H1 (cell line): ENCODE data around the gene VAV2. TPM values are rescaled to one million over a fixed set of nuclear protein-coding genes. Genes with fewer than 3 reads are reported as not detected.

ENCODE experiments used
- CTCF ChIA-PET: fragments of 300-600 bp; sonication (Branson Sonifier 250); formaldehyde crosslinking; loops from one replicate; lab custom pipeline; 2021; ENCODE audit not compliant: partially characterized antibody; lab: Charles Lee
- POLR2A ChIA-PET: fragments of 300-600 bp; sonication (Branson Sonifier 250); formaldehyde crosslinking; loops from one replicate; lab custom pipeline; 2021; ENCODE audit warnings: inconsistent platforms; ENCODE audit not compliant: partially characterized antibody; lab: Charles Lee
- DNase-seq, 2 experiments: peaks; one replicate each; pipeline versions ENCODE4 v3.0.0 to v3.0.0-alpha.2; 2010 to 2022; ENCODE audit warnings: low spot score in 2 of 2, low read depth in 1 of 2, mixed read lengths in 1 of 2
- FAIRE-seq: peaks from 2 replicates; lab custom pipeline; 2011; peaks lifted over from hg19 to GRCh38; lab: Jason Lieb, UNC
- H2AFZ ChIP-seq: 2 replicates; pipeline ENCODE4 v1.8.1; 2012; ENCODE audit warnings: low read length, inconsistent platforms
- H2AK5ac ChIP-seq: 2 replicates; pipeline ENCODE4 v1.6.1; 2013; ENCODE audit warnings: low read depth, low read length
- H2BK120ac ChIP-seq: replicated peaks from 2 replicates; pipeline ENCODE3; 2013; ENCODE audit warnings: low read depth, low read length, inconsistent platforms
- H2BK12ac ChIP-seq: 2 replicates; pipeline ENCODE4 v1.6.1; 2013; ENCODE audit warnings: low read depth, low read length
- H2BK15ac ChIP-seq: 2 replicates; pipeline ENCODE4 v1.6.1; 2013; ENCODE audit warnings: low read length
- H2BK20ac ChIP-seq: 2 replicates; pipeline ENCODE4 v1.6.1; 2013; ENCODE audit warnings: low read length
- H2BK5ac ChIP-seq: 2 replicates; pipeline ENCODE4 v1.6.1; 2013; ENCODE audit warnings: low read depth, low read length
- H3K14ac ChIP-seq: 2 replicates; pipeline ENCODE4 v1.6.1; 2013; ENCODE audit warnings: inconsistent platforms; ENCODE audit not compliant: insufficient read length
- H3K18ac ChIP-seq: 2 replicates; pipeline ENCODE4 v1.6.1; 2013; ENCODE audit warnings: low read length; ENCODE audit errors: extremely low read depth
- H3K23ac ChIP-seq: 2 replicates; pipeline ENCODE4 v1.6.1; 2013; ENCODE audit warnings: inconsistent platforms; ENCODE audit not compliant: insufficient read length
- H3K23me2 ChIP-seq: 2 replicates; pipeline ENCODE4 v1.6.1; 2013; ENCODE audit warnings: low read depth, low read length
- H3K27ac ChIP-seq: 2 replicates; pipeline ENCODE4 v1.6.1; 2011; ENCODE audit warnings: low read depth, low read length, inconsistent platforms
- H3K27me3 ChIP-seq, 4 experiments: replicated peaks in 1 of 4; 1 replicate in 1 of 4; 2 replicates in 3 of 4; pipeline versions ENCODE4 v1.6.1 to v1.8.1; 2011 to 2013; ENCODE audit warnings: low read length in 3 of 4, mild to moderate bottlenecking in 3 of 4, inconsistent platforms in 2 of 4, mixed read lengths in 2 of 4, moderate library complexity in 1 of 4; ENCODE audit not compliant: control insufficient read depth in 3 of 4, insufficient read depth in 3 of 4; ENCODE audit errors: extremely low read depth in 1 of 4
- H3K36me3 ChIP-seq, 4 experiments: 2 replicates each; pipeline versions ENCODE4 v1.6.1 to v1.8.1; 2011 to 2013; ENCODE audit warnings: mild to moderate bottlenecking in 4 of 4, low read length in 3 of 4, moderate library complexity in 2 of 4, control low read depth in 1 of 4, inconsistent platforms in 1 of 4; ENCODE audit not compliant: insufficient read depth in 4 of 4, control insufficient read depth in 2 of 4
- H3K4ac ChIP-seq: replicated peaks from 2 replicates; pipeline ENCODE3; 2013; ENCODE audit warnings: low read length, low read depth, mixed read lengths, inconsistent platforms; ENCODE audit not compliant: insufficient read length
- H3K4me1 ChIP-seq, 4 experiments: replicated peaks in 1 of 4; 1 replicate in 1 of 4; 2 replicates in 3 of 4; pipeline versions ENCODE4 v1.6.1 to v1.8.1; 2011 to 2013; ENCODE audit warnings: low read length in 3 of 4, inconsistent platforms in 2 of 4, mixed read lengths in 1 of 4; ENCODE audit not compliant: insufficient read depth in 4 of 4, control insufficient read depth in 3 of 4
- H3K4me2 ChIP-seq, 2 experiments: 2 replicates each; pipeline versions ENCODE4 v1.6.1 to v1.8.1; 2011 to 2013; ENCODE audit warnings: low read depth in 2 of 2, low read length in 2 of 2, control low read depth in 1 of 2, inconsistent platforms in 1 of 2, mild to moderate bottlenecking in 1 of 2; ENCODE audit not compliant: insufficient read depth in 1 of 2
- H3K4me3 ChIP-seq, 4 experiments: fragments of 200-600, 300-600 bp in 1 of 4; sonication (generic), shearing (Covaris generic), sonication (Bioruptor Twin) in 1 of 4; 2 replicates each; pipeline versions ENCODE4 v1.5.1 to v1.8.1; 2011 to 2016; ENCODE audit warnings: low read length in 4 of 4, low read depth in 3 of 4, control low read depth in 2 of 4, inconsistent platforms in 2 of 4, mild to moderate bottlenecking in 2 of 4, mixed read lengths in 1 of 4, moderate library complexity in 1 of 4; ENCODE audit not compliant: insufficient read depth in 2 of 4; ENCODE audit errors: extremely low read depth in 1 of 4
- H3K56ac ChIP-seq: replicated peaks from 2 replicates; pipeline ENCODE3; 2013; ENCODE audit warnings: low read depth, mild to moderate bottlenecking, mixed read lengths, low read length, inconsistent platforms; ENCODE audit not compliant: insufficient read length
- H3K79me1 ChIP-seq: 2 replicates; pipeline ENCODE4 v1.6.1; 2013; ENCODE audit warnings: low read depth, low read length, control low read depth
- H3K79me2 ChIP-seq, 2 experiments: 2 replicates each; pipeline versions ENCODE4 v1.6.1 to v1.8.1; 2012 to 2013; ENCODE audit warnings: low read length in 2 of 2, mild to moderate bottlenecking in 2 of 2, inconsistent platforms in 1 of 2; ENCODE audit not compliant: insufficient read depth in 2 of 2, control insufficient read depth in 1 of 2
- H3K9ac ChIP-seq, 4 experiments: replicated peaks in 1 of 4; 1 replicate in 1 of 4; 2 replicates in 3 of 4; pipeline versions ENCODE4 v1.6.1 to v1.8.1; 2011 to 2013; ENCODE audit warnings: low read depth in 3 of 4, low read length in 3 of 4, control low read depth in 2 of 4, mild to moderate bottlenecking in 2 of 4, moderate library complexity in 2 of 4, inconsistent platforms in 1 of 4; ENCODE audit errors: extremely low read depth in 1 of 4
- H3K9me3 ChIP-seq, 2 experiments: 2 replicates each; pipeline versions ENCODE4 v1.6.1 to v1.8.1; 2012 to 2013; ENCODE audit warnings: mild to moderate bottlenecking in 2 of 2, moderate library complexity in 2 of 2, control low read depth in 1 of 2, inconsistent platforms in 1 of 2, low read depth in 1 of 2, low read length in 1 of 2, mixed read lengths in 1 of 2; ENCODE audit not compliant: insufficient read depth in 2 of 2
- H4K20me1 ChIP-seq, 2 experiments: replicated peaks in 1 of 2; 2 replicates each; pipeline versions ENCODE3 to v1.8.1; 2011 to 2013; ENCODE audit warnings: inconsistent platforms in 2 of 2, low read length in 2 of 2, mild to moderate bottlenecking in 1 of 2; ENCODE audit not compliant: insufficient read depth in 2 of 2, control insufficient read depth in 1 of 2
- H4K5ac ChIP-seq: 2 replicates; pipeline ENCODE4 v1.6.1; 2013; ENCODE audit warnings: low read length, low read depth, mixed read lengths, inconsistent platforms; ENCODE audit not compliant: insufficient read length
- H4K8ac ChIP-seq: 2 replicates; pipeline ENCODE4 v1.8.0; 2013; ENCODE audit warnings: mild to moderate bottlenecking, moderate library complexity, low read length, inconsistent platforms; ENCODE audit not compliant: insufficient read depth; ENCODE audit errors: extremely low read depth
- H4K91ac ChIP-seq: replicated peaks from 2 replicates; pipeline ENCODE3; 2013; ENCODE audit warnings: low read length, mixed read lengths, inconsistent platforms; ENCODE audit not compliant: insufficient read length
- ATF3 ChIP-seq: IDR thresholded peaks from 2 replicates; pipeline ENCODE4 v1.6.1; 2011; ENCODE audit warnings: low read depth, mild to moderate bottlenecking, low read length; ENCODE audit not compliant: insufficient read depth
- CEBPB ChIP-seq: IDR thresholded peaks from 2 replicates; pipeline ENCODE4 v1.6.1; 2012; ENCODE audit warnings: low read depth, low read length
- EZH2 ChIP-seq: fragments of 200-600 bp; sonication (generic); IDR thresholded peaks from 2 replicates; pipeline ENCODE4 v1.7.1; 2012; ENCODE audit warnings: low read depth, mild to moderate bottlenecking, moderate library complexity, low read length, inconsistent platforms; ENCODE audit not compliant: severe bottlenecking
- HDAC2 ChIP-seq, 2 experiments: fragments of 300-600 bp in 1 of 2; sonication (generic) in 1 of 2; IDR thresholded peaks; 2 replicates each; pipeline ENCODE4 v1.6.1; 2011 to 2012; ENCODE audit warnings: low read depth in 2 of 2, low read length in 2 of 2, mild to moderate bottlenecking in 2 of 2, moderate library complexity in 2 of 2, borderline replicate concordance in 1 of 2, inconsistent platforms in 1 of 2
- KDM5A ChIP-seq: fragments of 200-600 bp; IDR thresholded peaks from 2 replicates; pipeline ENCODE4 v1.7.1; 2012; ENCODE audit warnings: mild to moderate bottlenecking, low read length, inconsistent platforms, mixed read lengths
- POLR2A ChIP-seq, 2 experiments: IDR thresholded peaks; 1 replicate in 1 of 2; 2 replicates in 1 of 2; pipeline ENCODE4 v1.6.1; 2011; ENCODE audit warnings: low read depth in 2 of 2, low read length in 2 of 2, mild to moderate bottlenecking in 2 of 2; ENCODE audit errors: control extremely low read depth in 1 of 2
- RNF2 ChIP-seq: fragments of 200-900, 300-1000 bp; sonication (generic); IDR thresholded peaks from 2 replicates; pipeline ENCODE4 v1.7.1; 2016; ENCODE audit warnings: borderline replicate concordance, low read depth, mild to moderate bottlenecking, antibody characterized with exemption, low read length; ENCODE audit not compliant: poor library complexity, severe bottlenecking; ENCODE audit errors: missing control alignments
- SAP30 ChIP-seq: fragments of 300-600 bp; sonication (generic); IDR thresholded peaks from 2 replicates; pipeline ENCODE4 v1.7.1; 2012; ENCODE audit warnings: low read length, moderate library complexity, mild to moderate bottlenecking, inconsistent platforms; ENCODE audit not compliant: insufficient read depth, insufficient replicate concordance
- SIX5 ChIP-seq: IDR thresholded peaks from 2 replicates; pipeline ENCODE4 v1.6.1; 2011; ENCODE audit warnings: mild to moderate bottlenecking, low read depth, low read length
- SP1 ChIP-seq: IDR thresholded peaks from 2 replicates; pipeline ENCODE4 v1.6.1; 2011; ENCODE audit warnings: low read depth, low read length
- SP4 ChIP-seq: IDR thresholded peaks from 2 replicates; pipeline ENCODE4 v1.6.1; 2012; ENCODE audit warnings: low read length, inconsistent platforms
- SUZ12 ChIP-seq: fragments of 200-600 bp; sonication (generic); IDR thresholded peaks from 2 replicates; pipeline ENCODE4 v1.6.1; 2012; ENCODE audit warnings: mild to moderate bottlenecking, inconsistent platforms, low read length, moderate library complexity, mixed read lengths
- WGBS, 2 experiments: shearing (Covaris generic) in 1 of 2; methylation state at CpG; one replicate each; pipeline versions ENCODE4 v1.1.6 to v1.1.7; 2013 to 2015; ENCODE audit warnings: low lambda C conversion rate in 2 of 2, mixed read lengths in 2 of 2, inconsistent platforms in 1 of 2, low coverage in 1 of 2, missing lambda C conversion rate in 1 of 2; ENCODE audit not compliant: insufficient replicate concordance in 2 of 2, insufficient coverage in 1 of 2, insufficient read length in 1 of 2; ENCODE audit errors: extremely low coverage in 1 of 2, missing lambda C conversion rate in 1 of 2; 5-methylcytosine and 5-hydroxymethylcytosine counted together
- polyA plus RNA-seq, 7 experiments: library from polyadenylated mRNA; depleted of rRNA in 3 of 7; stranded (reverse) in 5 of 7; unstranded in 2 of 7; fragments of >200 nt in 5 of 7; fragments of 200-250 nt in 2 of 7; gene quantifications; 1 replicate in 5 of 7; 2 replicates in 1 of 7; 4 replicates in 1 of 7; pipeline versions ENCODE4 v1.2.1 to v1.2.3, GENCODE V29; 2011 to 2013; ENCODE audit warnings: missing spikeins in 2 of 7, mixed read lengths in 2 of 7
- total RNA-seq: library from RNA; stranded (reverse); fragmentation: NEBNext Ultra II Directional; extraction: Animal tissue kit (Norgen Biotek cat#: 25700); gene quantifications from 2 replicates; pipeline ENCODE4 v1.2.1, GENCODE V29; 2021

VAV2 gene
- total and polyA plus RNA-seq, 2 of the 8 experiments (the other 6 are each of a cell fraction or from before 2014, with no cell fraction given), result 13.6 to 37.6 TPM

DNA sequence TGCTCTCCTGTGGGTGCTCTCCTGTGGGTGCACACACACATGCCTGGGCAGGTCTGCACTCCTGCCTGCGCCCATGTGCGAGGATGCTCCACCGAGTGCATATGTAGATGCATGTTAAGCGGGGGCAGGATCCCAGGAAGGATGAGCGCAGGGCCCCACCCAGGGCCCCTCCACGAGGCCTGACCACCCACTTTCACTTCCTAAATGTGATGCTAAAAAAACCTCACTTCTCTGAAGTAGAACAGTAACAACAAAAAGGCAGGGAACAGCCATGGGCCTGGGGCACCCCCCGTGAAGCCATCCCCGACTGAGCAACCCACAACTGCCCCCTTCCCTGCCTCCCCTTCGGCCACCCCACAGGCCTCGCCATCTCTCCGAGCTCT lies 205.8 kb downstream of the VAV2 start:
- no peak overlapping the region for H3K4ac ChIP-seq
- no peak overlapping the region for H3K9ac ChIP-seq
- no peak overlapping the region for H4K5ac ChIP-seq
- H2BK120ac ChIP-seq, result no peak overlapping the region
- peaks cover 0 to 3% (median 1%) of the 10 kb centered on the region in 4 experiments; a peak in 4 of 7 replicates for H3K4me1 ChIP-seq
- H4K91ac ChIP-seq, result no peak overlapping the region
- no peak overlapping the region for H3K23ac ChIP-seq
- ChIA-PET POLR2A (no interaction called here), CTCF (interaction anchor here (0.9 to 4.8 kb wide), 4 partner anchors 8 to 313 kb away, joined by 3 to 31 read pairs (median 3); no protein-coding TSS in a partner anchor)
- DNase-seq (no peak), FAIRE-seq (no peak)
- no peak overlapping the region for H3K56ac ChIP-seq
- no peak overlapping the region for H2BK12ac ChIP-seq
- H3K27me3 ChIP-seq, result no peaks in the 10 kb centered on the region
- no peak overlapping the region for H3K4me3 ChIP-seq
- no peak overlapping the region; the same call in 1 of the 2 replicates for H2BK5ac ChIP-seq
- H2AK5ac ChIP-seq, result no peak overlapping the region
- H2AFZ ChIP-seq, result no peak overlapping the region
- H2BK20ac ChIP-seq, result no peak overlapping the region
- no peaks in the 10 kb centered on the region; the same call in 1 of the 2 replicates for H3K79me1 ChIP-seq
- H3K23me2 ChIP-seq, result no peaks in the 10 kb centered on the region
- H4K8ac ChIP-seq, result no peak overlapping the region
- WGBS, 2 experiments, result 94% methylated on average over 7 of the region's 11 CpGs; no CpG with 5 or more reads in 1 of the 2 experiments
- no peak overlapping the region for H3K27ac ChIP-seq
- H3K36me3 ChIP-seq, result peaks cover 0 to 9% (median 2%) of the 10 kb centered on the region in 4 experiments; a peak in 4 of 8 replicates
- no peak overlapping the region for H3K14ac ChIP-seq
- no peak overlapping the region for H3K18ac ChIP-seq
- no peak overlapping the region for H3K4me2 ChIP-seq
- H3K79me2 ChIP-seq, result no peaks in the 10 kb centered on the region
- H3K9me3 ChIP-seq, result no peaks in the 10 kb centered on the region
- H2BK15ac ChIP-seq, result no peak overlapping the region
- H4K20me1 ChIP-seq, result peaks cover 4 to 11% of the 10 kb centered on the region in 2 experiments
- no peak for TF ChIP-seq SP1
- no peak for TF ChIP-seq HDAC2 (IDR thresholded peaks at IDR 0.05; ENCODE audit: borderline replicate concordance in 1 of 2, low read depth in 2 of 2, low read length in 2 of 2)
- no peak for TF ChIP-seq CEBPB
- TF ChIP-seq SIX5, result no peak
- no peak for TF ChIP-seq KDM5A
- no peak for TF ChIP-seq EZH2
- no peak for TF ChIP-seq SAP30
- TF ChIP-seq SP4, result no peak
- TF ChIP-seq SUZ12, result no peak
- no peak for TF ChIP-seq RNF2
- TF ChIP-seq ATF3, result no peak
- TF ChIP-seq POLR2A (IDR thresholded peaks at IDR 0.05; ENCODE audit: control extremely low read depth in 1 of 2, low read depth in 2 of 2, low read length in 2 of 2), result no peak
